GM12878 (cell line): ENCODE results near the gene YY2. TPM values are rescaled to one million over a fixed set of nuclear protein-coding genes. Genes with fewer than 3 reads are reported as not detected.

ENCODE experiments used
- polyA plus RNA-seq, 11 experiments: library from polyadenylated mRNA; depleted of rRNA in 4 of 11; unstranded in 6 of 11; stranded (reverse) in 5 of 11; fragments of >200 nt; fragmentation: Nextera tagmentation in 4 of 11; fragmentation: Illumina TruSeq in 1 of 11; extraction: Ambion mirVana in 4 of 11; extraction: Trizol in 1 of 11; gene quantifications; 1 replicate in 1 of 11; 2 replicates in 10 of 11; pipeline versions ENCODE4 v1.2.1 to v1.2.3, GENCODE V29; 2011 to 2016; ENCODE audit warnings: inconsistent platforms in 2 of 11, missing spikeins in 2 of 11, low read depth in 1 of 11
- small RNA-seq: library from RNA; depleted of rRNA; stranded (forward); fragments of <200 nt; gene quantifications from one replicate; pipeline ENCODE3, GENCODE V24; 2014
- total RNA-seq, 4 experiments: library from RNA; depleted of rRNA in 3 of 4; stranded (reverse); fragments of >200 nt in 3 of 4; fragmentation: Illumina TruSeq in 1 of 4; extraction: Trizol in 1 of 4; gene quantifications; 2 replicates each; pipeline versions ENCODE4 v1.2.1 to v1.2.3, GENCODE V29; 2013 to 2021

The YY2 gene
- total and polyA plus RNA-seq, 10 of the 15 experiments (the other 5 are each of a cell fraction or from before 2014, with no cell fraction given), result 0.31 to 1.2 (median 0.74) TPM

Small RNAs within 50 kb of the gene (small RNA-seq; reads per million reads assigned to genes)
- gene U73479.1, result not detected

Other genes starting within 250 kb of the YY2 start
- gene KLHL34, start 197.7 kb upstream of the YY2 start, total RNA-seq (2014; rRNA removed), result not detected in 2 replicates
- not detected in 2 replicates for gene KLHL34, start 197.7 kb upstream of the YY2 start, total RNA-seq (2014; rRNA removed; fragmentation: Illumina TruSeq; extraction: Trizol)
- gene KLHL34, start 197.7 kb upstream of the YY2 start, total RNA-seq (2021), result not detected in 2 replicates
- gene KLHL34, start 197.7 kb upstream of the YY2 start, polyA plus RNA-seq (2011; rRNA removed), result not detected in 2 replicates
- gene KLHL34, start 197.7 kb upstream of the YY2 start, polyA plus RNA-seq (2014; fragmentation: Illumina TruSeq; extraction: Trizol), result not detected in 2 replicates
- not detected for gene KLHL34, start 197.7 kb upstream of the YY2 start, polyA plus RNA-seq (2014; fragmentation: Nextera tagmentation; extraction: Ambion mirVana)
- gene KLHL34, start 197.7 kb upstream of the YY2 start, polyA plus RNA-seq (2014; rRNA removed), result not detected in 2 replicates
- gene KLHL34, start 197.7 kb upstream of the YY2 start, polyA plus RNA-seq (2016; fragmentation: Nextera tagmentation; extraction: Ambion mirVana), result not detected
- gene SMPX, start 97.9 kb upstream of the YY2 start, total RNA-seq (2014; rRNA removed), result not detected in 2 replicates
- gene SMPX, start 97.9 kb upstream of the YY2 start, total RNA-seq (2014; rRNA removed; fragmentation: Illumina TruSeq; extraction: Trizol), result not detected in 2 replicates
- not detected in 2 replicates for gene SMPX, start 97.9 kb upstream of the YY2 start, total RNA-seq (2021)
- 0.08 TPM in 1 of 2 replicates, not detected in the other for gene SMPX, start 97.9 kb upstream of the YY2 start, polyA plus RNA-seq (2011; rRNA removed)
- not detected in 2 replicates for gene SMPX, start 97.9 kb upstream of the YY2 start, polyA plus RNA-seq (2014; fragmentation: Illumina TruSeq; extraction: Trizol)
- not detected for gene SMPX, start 97.9 kb upstream of the YY2 start, polyA plus RNA-seq (2014; fragmentation: Nextera tagmentation; extraction: Ambion mirVana)
- 0.09 TPM in 1 of 2 replicates, not detected in the other for gene SMPX, start 97.9 kb upstream of the YY2 start, polyA plus RNA-seq (2014; rRNA removed)
- not detected for gene SMPX, start 97.9 kb upstream of the YY2 start, polyA plus RNA-seq (2016; fragmentation: Nextera tagmentation; extraction: Ambion mirVana)
- 3.1 TPM in 2 replicates for gene MBTPS2, start 16.4 kb upstream of the YY2 start, total RNA-seq (2014; rRNA removed)
- 2.6 and 3.1 TPM in 2 replicates for gene MBTPS2, start 16.4 kb upstream of the YY2 start, total RNA-seq (2014; rRNA removed; fragmentation: Illumina TruSeq; extraction: Trizol)
- 9.2 and 9.4 TPM in 2 replicates for gene MBTPS2, start 16.4 kb upstream of the YY2 start, total RNA-seq (2021)
- 10.6 and 13.4 TPM in 2 replicates for gene MBTPS2, start 16.4 kb upstream of the YY2 start, polyA plus RNA-seq (2011; rRNA removed)
- gene MBTPS2, start 16.4 kb upstream of the YY2 start, polyA plus RNA-seq (2014; fragmentation: Illumina TruSeq; extraction: Trizol), result 8.6 and 9.9 TPM in 2 replicates
- gene MBTPS2, start 16.4 kb upstream of the YY2 start, polyA plus RNA-seq (2014; fragmentation: Nextera tagmentation; extraction: Ambion mirVana), result 1 to 10 TPM; 2.9 to 3.2 TPM
- 7.5 and 8.1 TPM in 2 replicates for gene MBTPS2, start 16.4 kb upstream of the YY2 start, polyA plus RNA-seq (2014; rRNA removed)
- 10 to 100 TPM; 10.9 to 11.0 TPM for gene MBTPS2, start 16.4 kb upstream of the YY2 start, polyA plus RNA-seq (2016; fragmentation: Nextera tagmentation; extraction: Ambion mirVana)
- gene SMS, start 84.7 kb downstream of the YY2 start, total RNA-seq (2014; rRNA removed), result 115 and 118 TPM in 2 replicates
- 138 and 140 TPM in 2 replicates for gene SMS, start 84.7 kb downstream of the YY2 start, total RNA-seq (2014; rRNA removed; fragmentation: Illumina TruSeq; extraction: Trizol)
- gene SMS, start 84.7 kb downstream of the YY2 start, total RNA-seq (2021), result 113 and 114 TPM in 2 replicates
- 75.4 and 123 TPM in 2 replicates for gene SMS, start 84.7 kb downstream of the YY2 start, polyA plus RNA-seq (2011; rRNA removed)
- gene SMS, start 84.7 kb downstream of the YY2 start, polyA plus RNA-seq (2014; fragmentation: Illumina TruSeq; extraction: Trizol), result 138 and 169 TPM in 2 replicates
- gene SMS, start 84.7 kb downstream of the YY2 start, polyA plus RNA-seq (2014; fragmentation: Nextera tagmentation; extraction: Ambion mirVana), result 10 to 100 TPM; 55.8 to 87.2 TPM
- 82.8 and 91.8 TPM in 2 replicates for gene SMS, start 84.7 kb downstream of the YY2 start, polyA plus RNA-seq (2014; rRNA removed)
- 100 to 1,000 TPM; 155 to 156 TPM for gene SMS, start 84.7 kb downstream of the YY2 start, polyA plus RNA-seq (2016; fragmentation: Nextera tagmentation; extraction: Ambion mirVana)
- 1.0 and 1.1 TPM in 2 replicates for gene PHEX, start 176.3 kb downstream of the YY2 start, total RNA-seq (2014; rRNA removed)
- gene PHEX, start 176.3 kb downstream of the YY2 start, total RNA-seq (2014; rRNA removed; fragmentation: Illumina TruSeq; extraction: Trizol), result 0.85 and 0.88 TPM in 2 replicates
- 0.56 TPM in 2 replicates for gene PHEX, start 176.3 kb downstream of the YY2 start, total RNA-seq (2021)
- gene PHEX, start 176.3 kb downstream of the YY2 start, polyA plus RNA-seq (2011; rRNA removed), result 97.2 and 103 TPM in 2 replicates
- gene PHEX, start 176.3 kb downstream of the YY2 start, polyA plus RNA-seq (2014; fragmentation: Illumina TruSeq; extraction: Trizol), result 0.46 and 0.73 TPM in 2 replicates
- gene PHEX, start 176.3 kb downstream of the YY2 start, polyA plus RNA-seq (2014; fragmentation: Nextera tagmentation; extraction: Ambion mirVana), result under 1 TPM; 0.33 to 0.53 TPM
- 0.24 and 0.63 TPM in 2 replicates for gene PHEX, start 176.3 kb downstream of the YY2 start, polyA plus RNA-seq (2014; rRNA removed)
- under 1 TPM; 0.12 to 0.14 TPM for gene PHEX, start 176.3 kb downstream of the YY2 start, polyA plus RNA-seq (2016; fragmentation: Nextera tagmentation; extraction: Ambion mirVana)